Osteoblast (primary cell): ENCODE results near the gene HUWE1. TPM values are rescaled to one million over a fixed set of nuclear protein-coding genes. Genes with fewer than 3 reads are reported as not detected.

Source experiments
- DNase-seq: peaks from one replicate; pipeline ENCODE4 v3.0.0; 2011; ENCODE audit warnings: low spot score, mixed read lengths; ENCODE audit not compliant: insufficient read length; ENCODE audit errors: missing footprints
- H2AFZ ChIP-seq: 2 replicates; pipeline ENCODE4 v1.6.0; 2011; ENCODE audit warnings: mild to moderate bottlenecking, low read length
- H3K27ac ChIP-seq: 2 replicates; pipeline ENCODE4 v1.5.1; 2011; ENCODE audit warnings: mild to moderate bottlenecking, low read depth, low read length, moderate library complexity
- H3K27me3 ChIP-seq: 2 replicates; pipeline ENCODE4 v1.6.0; 2012; ENCODE audit warnings: mild to moderate bottlenecking, control low read depth, inconsistent platforms, low read length, moderate library complexity; ENCODE audit not compliant: insufficient read depth
- H3K36me3 ChIP-seq: 2 replicates; pipeline ENCODE4 v1.5.1; 2011; ENCODE audit warnings: mild to moderate bottlenecking, low read length, control low read depth, moderate library complexity; ENCODE audit not compliant: insufficient read depth
- H3K4me1 ChIP-seq: 2 replicates; pipeline ENCODE4 v1.5.1; 2011; ENCODE audit warnings: mild to moderate bottlenecking, low read length, control low read depth, moderate library complexity; ENCODE audit not compliant: insufficient read depth
- H3K4me2 ChIP-seq: 2 replicates; pipeline ENCODE4 v1.6.0; 2011; ENCODE audit warnings: mild to moderate bottlenecking, low read length; ENCODE audit not compliant: insufficient read depth
- H3K4me3 ChIP-seq: fragments of 200-600 bp; sonication (generic); 3 replicates; pipeline ENCODE4 v1.5.1; 2012; ENCODE audit warnings: mild to moderate bottlenecking, low read length, inconsistent platforms; ENCODE audit not compliant: insufficient read depth
- H3K79me2 ChIP-seq: 2 replicates; pipeline ENCODE4 v1.6.0; 2012; ENCODE audit warnings: mild to moderate bottlenecking, low read length, control low read depth, inconsistent platforms; ENCODE audit not compliant: insufficient read depth
- H3K9me3 ChIP-seq: 2 replicates; pipeline ENCODE4 v1.5.1; 2011; ENCODE audit warnings: low read depth, low read length, control low read depth
- H4K20me1 ChIP-seq: 2 replicates; pipeline ENCODE4 v1.6.0; 2012; ENCODE audit warnings: mild to moderate bottlenecking, low read length, control low read depth; ENCODE audit not compliant: insufficient read depth
- total RNA-seq: library from RNA; depleted of rRNA; stranded (reverse); fragments of >200 nt; gene quantifications from 2 replicates; pipeline ENCODE4 v1.2.3, GENCODE V29; 2012
- TF ChIP-seq, protein P1 (sequence below): IDR thresholded peaks from 2 replicates; pipeline ENCODE4 v1.5.1; 2011; ENCODE audit warnings: mild to moderate bottlenecking, low read depth, low read length, moderate library complexity; ENCODE audit errors: extremely low read depth

HUWE1 gene
- total RNA-seq, 1 donor: 116 TPM

DNA sequence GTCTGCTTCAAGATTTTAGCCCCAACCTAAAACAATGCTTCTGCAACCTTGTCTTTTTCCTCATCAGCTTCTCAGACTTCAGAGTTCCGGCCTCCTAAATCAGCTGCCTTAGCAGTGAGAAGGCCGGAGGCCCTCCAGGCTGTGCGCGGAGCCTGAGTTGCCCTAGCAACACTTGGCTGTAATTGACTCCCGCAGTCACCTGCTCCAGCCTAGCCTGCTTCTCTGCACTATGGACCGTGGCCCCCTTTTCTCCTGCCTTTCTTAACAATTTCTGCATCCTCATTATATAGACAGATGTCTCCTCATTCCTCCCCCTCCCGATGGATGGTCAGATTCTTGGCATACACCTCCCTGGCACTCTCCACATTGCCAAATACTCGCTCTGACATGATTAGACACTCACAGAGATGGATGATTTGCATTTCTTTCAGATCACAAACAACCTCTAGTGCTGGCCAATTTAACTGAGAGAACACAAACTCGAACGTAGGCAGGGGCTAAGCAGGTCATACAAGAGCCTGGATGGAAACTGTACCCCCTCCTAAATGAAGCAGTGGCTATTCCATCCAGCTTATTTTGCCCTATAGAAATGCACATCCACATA is 9.5 kb upstream of the HUWE1 start:
- H3K27me3 ChIP-seq: peaks cover under 1% of the 10 kb centered on the region
- DNase-seq: no peak
- H3K9me3 ChIP-seq: no peaks in the 10 kb centered on the region
- no peaks in the 10 kb centered on the region for H3K4me1 ChIP-seq
- H3K79me2 ChIP-seq: no peaks in the 10 kb centered on the region
- no peak overlapping the region for H2AFZ ChIP-seq
- TF ChIP-seq, protein P1, sequence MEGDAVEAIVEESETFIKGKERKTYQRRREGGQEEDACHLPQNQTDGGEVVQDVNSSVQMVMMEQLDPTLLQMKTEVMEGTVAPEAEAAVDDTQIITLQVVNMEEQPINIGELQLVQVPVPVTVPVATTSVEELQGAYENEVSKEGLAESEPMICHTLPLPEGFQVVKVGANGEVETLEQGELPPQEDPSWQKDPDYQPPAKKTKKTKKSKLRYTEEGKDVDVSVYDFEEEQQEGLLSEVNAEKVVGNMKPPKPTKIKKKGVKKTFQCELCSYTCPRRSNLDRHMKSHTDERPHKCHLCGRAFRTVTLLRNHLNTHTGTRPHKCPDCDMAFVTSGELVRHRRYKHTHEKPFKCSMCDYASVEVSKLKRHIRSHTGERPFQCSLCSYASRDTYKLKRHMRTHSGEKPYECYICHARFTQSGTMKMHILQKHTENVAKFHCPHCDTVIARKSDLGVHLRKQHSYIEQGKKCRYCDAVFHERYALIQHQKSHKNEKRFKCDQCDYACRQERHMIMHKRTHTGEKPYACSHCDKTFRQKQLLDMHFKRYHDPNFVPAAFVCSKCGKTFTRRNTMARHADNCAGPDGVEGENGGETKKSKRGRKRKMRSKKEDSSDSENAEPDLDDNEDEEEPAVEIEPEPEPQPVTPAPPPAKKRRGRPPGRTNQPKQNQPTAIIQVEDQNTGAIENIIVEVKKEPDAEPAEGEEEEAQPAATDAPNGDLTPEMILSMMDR: no peak
- H3K4me3 ChIP-seq: no peak overlapping the region
- no peaks in the 10 kb centered on the region for H3K36me3 ChIP-seq
- H3K27ac ChIP-seq: no peak overlapping the region
- no peaks in the 10 kb centered on the region for H4K20me1 ChIP-seq
- no peak overlapping the region for H3K4me2 ChIP-seq

DNA sequence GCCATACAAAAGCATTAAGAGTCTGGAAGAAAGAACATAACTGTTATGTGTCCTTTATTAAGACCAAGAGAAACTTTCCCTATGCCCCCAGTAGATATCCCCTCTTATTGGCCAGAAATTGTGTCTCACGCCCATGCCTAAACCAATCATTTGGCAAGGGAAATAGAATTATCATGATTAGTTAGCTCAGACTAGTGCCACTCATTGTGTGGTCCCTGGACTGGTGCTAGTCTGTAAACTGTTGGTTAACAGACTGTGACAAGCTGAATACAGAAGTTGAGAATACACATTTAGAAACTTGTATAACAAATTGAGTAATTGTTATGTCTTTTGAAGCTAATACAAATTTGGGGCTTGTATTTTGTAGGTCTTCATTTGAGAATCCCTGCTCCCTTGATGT is 8.1 kb upstream of the HUWE1 start:
- H3K36me3 ChIP-seq: no peaks in the 10 kb centered on the region
- H3K4me2 ChIP-seq: no peak overlapping the region
- TF ChIP-seq, protein P1: no peak
- H2AFZ ChIP-seq: no peak overlapping the region
- H3K4me3 ChIP-seq: no peak overlapping the region
- H3K4me1 ChIP-seq: no peaks in the 10 kb centered on the region
- H3K9me3 ChIP-seq: no peaks in the 10 kb centered on the region
- no peaks in the 10 kb centered on the region for H3K79me2 ChIP-seq
- no peak overlapping the region for H3K27ac ChIP-seq
- no peaks in the 10 kb centered on the region for H4K20me1 ChIP-seq
- H3K27me3 ChIP-seq: no peaks in the 10 kb centered on the region
- DNase-seq: no peak

DNA sequence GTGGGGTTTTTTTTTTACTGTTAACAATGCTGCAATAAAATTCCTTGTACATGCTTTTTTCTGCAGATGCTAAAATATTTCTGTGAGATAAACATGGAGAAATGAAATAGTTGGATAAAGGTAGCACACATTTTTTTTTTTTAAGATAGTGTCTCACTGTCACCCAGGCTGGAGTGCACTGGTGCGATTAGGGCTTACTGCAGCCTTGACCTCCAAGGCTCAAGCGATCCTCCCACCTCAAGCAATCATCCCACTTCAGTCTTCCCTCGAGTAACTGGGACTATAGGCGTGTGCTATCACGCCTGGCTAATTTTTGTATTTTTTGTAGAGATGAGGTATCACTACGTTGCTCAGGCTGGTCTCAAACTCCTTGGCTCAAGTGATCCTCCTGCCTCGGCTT is 1.8 kb upstream of the HUWE1 start:
- Histone ChIP-seq H3K27me3 (no peaks in the 10 kb centered on the region), H3K4me2 (no peak overlapping the region), H3K4me1 (peaks cover 3% of the 10 kb centered on the region), H3K27ac (no peak overlapping the region), H3K4me3 (no peak overlapping the region), H4K20me1 (no peaks in the 10 kb centered on the region), H3K36me3 (no peaks in the 10 kb centered on the region), H3K79me2 (peaks cover 3% of the 10 kb centered on the region), H3K9me3 (no peaks in the 10 kb centered on the region), H2AFZ (no peak overlapping the region)
- TF ChIP-seq, protein P1: no peak
- no peak for DNase-seq

DNA sequence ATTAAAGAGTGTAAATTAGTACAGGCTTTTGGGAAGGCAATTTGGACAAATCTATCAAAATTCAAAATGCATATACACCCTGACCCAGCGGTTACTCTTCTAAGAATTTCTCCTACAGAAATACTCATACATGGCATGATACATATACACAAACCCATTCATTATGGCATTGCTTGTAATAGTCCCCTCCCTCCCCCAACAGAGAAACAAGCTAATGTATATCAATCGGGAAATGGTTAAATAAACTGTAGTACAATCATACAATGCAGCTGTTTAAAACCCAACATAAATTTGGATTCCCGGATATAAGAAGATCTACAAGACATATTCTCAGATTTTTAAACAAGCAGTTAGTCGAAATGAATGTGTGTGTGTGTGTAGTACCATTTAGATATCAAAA is 808 bp downstream of the HUWE1 start:
- TF ChIP-seq, protein P1: no peak
- Histone ChIP-seq H3K4me2 (peak overlapping the region; percentile 84), H3K79me2 (peaks cover 29% of the 10 kb centered on the region)

More for the DNA sequence above, 808 bp downstream of the HUWE1 start:
- Histone ChIP-seq H3K36me3 (no peaks in the 10 kb centered on the region), H4K20me1 (no peaks in the 10 kb centered on the region), H3K27me3 (no peaks in the 10 kb centered on the region), H3K9me3 (no peaks in the 10 kb centered on the region), H2AFZ (peak overlapping the region; percentile 88), H3K4me1 (peaks cover 3% of the 10 kb centered on the region), H3K27ac (peak overlapping the region; percentile 66), H3K4me3 (peak overlapping the region; percentile 78)
- peak; percentile 70 for DNase-seq
